H9 (cell line): ENCODE measurements around the gene CHN1. TPM values are rescaled to one million over a fixed set of nuclear protein-coding genes. Genes with fewer than 3 reads are reported as not detected.

ENCODE experiments used
- DNase-seq: peaks from one replicate; pipeline ENCODE4 v3.0.0-alpha.2; 2017
- H2AFZ ChIP-seq: one replicate; pipeline ENCODE4 v1.6.1; 2013; ENCODE audit warnings: mild to moderate bottlenecking, low read length, control low read depth, moderate library complexity
- H2AK5ac ChIP-seq: 2 replicates; pipeline ENCODE4 v1.6.1; 2013; ENCODE audit warnings: low read length, control low read depth, mixed read lengths; ENCODE audit not compliant: insufficient read length
- H2BK120ac ChIP-seq: one replicate; pipeline ENCODE4 v1.6.1; 2013; ENCODE audit warnings: low read depth, mild to moderate bottlenecking, low read length, control low read depth, inconsistent platforms; ENCODE audit not compliant: poor library complexity, severe bottlenecking
- H2BK12ac ChIP-seq: 2 replicates; pipeline ENCODE4 v1.6.1; 2013; ENCODE audit warnings: low read length, control low read depth, mixed read lengths, low read depth; ENCODE audit not compliant: insufficient read length
- H2BK15ac ChIP-seq: 2 replicates; pipeline ENCODE4 v1.6.1; 2013; ENCODE audit warnings: low read depth, low read length, control low read depth
- H2BK20ac ChIP-seq: one replicate; pipeline ENCODE4 v1.6.1; 2013; ENCODE audit warnings: low read depth, mild to moderate bottlenecking, low read length, control low read depth, inconsistent platforms; ENCODE audit not compliant: poor library complexity, severe bottlenecking
- H2BK5ac ChIP-seq: 2 replicates; pipeline ENCODE4 v1.6.1; 2013; ENCODE audit warnings: low read length, control low read depth, mixed read lengths; ENCODE audit not compliant: insufficient read length
- H3K14ac ChIP-seq: 2 replicates; pipeline ENCODE4 v1.6.1; 2013; ENCODE audit warnings: low read length, control low read depth; ENCODE audit not compliant: insufficient read depth
- H3K18ac ChIP-seq: 2 replicates; pipeline ENCODE4 v1.6.1; 2013; ENCODE audit warnings: low read depth, mild to moderate bottlenecking, mixed read lengths, low read length, control low read depth; ENCODE audit not compliant: insufficient read length
- H3K23ac ChIP-seq: 2 replicates; pipeline ENCODE4 v1.6.1; 2013; ENCODE audit warnings: low read length, control low read depth, mixed read lengths, low read depth; ENCODE audit not compliant: insufficient read length
- H3K23me2 ChIP-seq: 2 replicates; pipeline ENCODE4 v1.6.1; 2013; ENCODE audit warnings: low read depth, mild to moderate bottlenecking, mixed read lengths, low read length, control low read depth; ENCODE audit not compliant: insufficient read length, poor library complexity, severe bottlenecking
- H3K27ac ChIP-seq: 2 replicates; pipeline ENCODE4 v1.5.1; 2013; ENCODE audit warnings: low read length, control low read depth, mixed read lengths, low read depth; ENCODE audit not compliant: insufficient read length
- H3K27me3 ChIP-seq: 2 replicates; pipeline ENCODE4 v1.6.1; 2013; ENCODE audit warnings: low read length, control low read depth, inconsistent platforms; ENCODE audit not compliant: insufficient read depth
- H3K4ac ChIP-seq: 2 replicates; pipeline ENCODE4 v1.6.1; 2013; ENCODE audit warnings: low read depth, mild to moderate bottlenecking, control low read depth, inconsistent platforms, low read length, moderate library complexity
- H3K4me1 ChIP-seq: 2 replicates; pipeline ENCODE4 v1.6.1; 2013; ENCODE audit warnings: low read length, control low read depth, inconsistent platforms; ENCODE audit not compliant: insufficient read depth
- H3K4me2 ChIP-seq: 2 replicates; pipeline ENCODE4 v1.6.1; 2013; ENCODE audit warnings: low read length, control low read depth, mixed read lengths; ENCODE audit not compliant: insufficient read length, insufficient read depth
- H3K56ac ChIP-seq: 2 replicates; pipeline ENCODE4 v1.6.1; 2013; ENCODE audit warnings: low read depth, mild to moderate bottlenecking, mixed read lengths, low read length, control low read depth; ENCODE audit not compliant: insufficient read length
- H3K79me1 ChIP-seq: 2 replicates; pipeline ENCODE4 v1.6.1; 2013; ENCODE audit warnings: low read depth, mild to moderate bottlenecking, moderate library complexity, low read length, control low read depth, inconsistent platforms; ENCODE audit not compliant: insufficient read depth, poor library complexity, severe bottlenecking
- H3K79me2 ChIP-seq: 2 replicates; pipeline ENCODE4 v1.6.1; 2013; ENCODE audit warnings: low read length, control low read depth, inconsistent platforms; ENCODE audit not compliant: insufficient read depth
- H3K9ac ChIP-seq: 2 replicates; pipeline ENCODE4 v1.6.1; 2013; ENCODE audit warnings: low read length, control low read depth, mixed read lengths; ENCODE audit not compliant: insufficient read length; ENCODE audit errors: extremely low read depth
- H3K9me3 ChIP-seq: one replicate; pipeline ENCODE4 v1.6.1; 2013; ENCODE audit warnings: low read depth, low read length, inconsistent platforms; ENCODE audit not compliant: control insufficient read depth
- H3T11ph ChIP-seq: one replicate; pipeline ENCODE4 v1.6.1; 2013; ENCODE audit warnings: mild to moderate bottlenecking, low read length, control low read depth, inconsistent platforms
- H4K20me1 ChIP-seq: one replicate; pipeline ENCODE4 v1.6.1; 2013; ENCODE audit not compliant: control insufficient read depth, insufficient read length, insufficient read depth
- H4K5ac ChIP-seq: 2 replicates; pipeline ENCODE4 v1.6.1; 2013; ENCODE audit warnings: low read depth, mild to moderate bottlenecking, mixed read lengths, low read length, control low read depth; ENCODE audit not compliant: insufficient read length
- H4K8ac ChIP-seq: replicated peaks from 2 replicates; pipeline ENCODE4 v1.6.1; 2013; ENCODE audit warnings: low read length, control low read depth, mixed read lengths, low read depth; ENCODE audit not compliant: insufficient read length
- H4K91ac ChIP-seq: 2 replicates; pipeline ENCODE4 v1.6.1; 2013; ENCODE audit warnings: low read depth, mild to moderate bottlenecking, moderate library complexity, mixed read lengths, low read length, control low read depth; ENCODE audit not compliant: insufficient read length
- H3K27ac Mint-ChIP-seq, 3 experiments: 2 replicates in 2 of 3; 3 replicates in 1 of 3; pipeline ENCODE4 v1.8.0; 2020 to 2021; ENCODE audit warnings: mixed read lengths in 3 of 3, mild to moderate bottlenecking in 1 of 3, moderate library complexity in 1 of 3
- H3K27me3 Mint-ChIP-seq: 2 replicates; pipeline ENCODE4 v1.8.0; 2021; ENCODE audit warnings: low read depth, mild to moderate bottlenecking, moderate library complexity, mixed read lengths
- H3K36me3 Mint-ChIP-seq, 3 experiments: 2 replicates in 2 of 3; 3 replicates in 1 of 3; pipeline ENCODE4 v1.8.0; 2020 to 2021; ENCODE audit warnings: low read depth in 3 of 3, mixed read lengths in 3 of 3; ENCODE audit not compliant: insufficient read depth in 1 of 3
- H3K4me1 Mint-ChIP-seq, 2 experiments: 2 replicates each; pipeline ENCODE4 v1.8.0; 2020; ENCODE audit warnings: mixed read lengths in 2 of 2
- H3K4me3 Mint-ChIP-seq, 2 experiments: 2 replicates in 1 of 2; 3 replicates in 1 of 2; pipeline ENCODE4 v1.8.0; 2020 to 2021; ENCODE audit warnings: mild to moderate bottlenecking in 2 of 2, mixed read lengths in 2 of 2, moderate library complexity in 1 of 2
- H3K9me3 Mint-ChIP-seq, 2 experiments: 2 replicates in 1 of 2; 3 replicates in 1 of 2; pipeline ENCODE4 v1.8.0; 2020; ENCODE audit warnings: mild to moderate bottlenecking in 2 of 2, mixed read lengths in 2 of 2, moderate library complexity in 1 of 2
- WGBS: extraction: QIAGEN DNeasy Blood & Tissue Kit; methylation state at CpG from one replicate; pipeline ENCODE4 v1.1.7; 2013; ENCODE audit warnings: missing lambda C conversion rate, low lambda C conversion rate, mixed read lengths; ENCODE audit not compliant: insufficient read length; ENCODE audit errors: extremely low coverage; 5-methylcytosine and 5-hydroxymethylcytosine counted together
- total RNA-seq: library from RNA; stranded (reverse); gene quantifications from 2 replicates; pipeline ENCODE4 v1.2.1, GENCODE V29; 2021
- TF ChIP-seq, protein P1 (sequence below): fragments of 200-600 bp; sonication (generic); conservative IDR thresholded peaks from 3 replicates; pipeline ENCODE4 v1.8.0; 2021; ENCODE audit warnings: antibody characterized with exemption, mild to moderate bottlenecking

CHN1 gene
- total RNA-seq, 1 experiment from 2014 or later: 33.9 TPM

DNA sequence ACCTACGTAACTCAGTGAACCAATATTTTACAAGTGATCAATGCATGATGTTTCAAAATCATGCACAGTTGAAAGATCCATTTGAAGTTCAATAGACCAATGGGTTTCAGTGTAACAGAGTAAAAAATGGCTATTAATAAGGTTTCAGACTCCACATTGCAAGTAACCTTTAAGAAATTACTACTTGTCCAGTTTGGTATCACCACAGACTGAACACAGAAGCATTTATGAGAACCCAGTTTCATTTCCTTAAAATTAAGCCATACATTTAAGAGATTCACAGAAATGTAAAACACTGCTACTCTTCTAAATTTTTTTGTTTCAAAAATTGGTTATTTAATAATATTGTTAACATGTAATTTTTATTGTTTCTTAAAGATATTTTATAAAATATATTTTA is 142.0 kb downstream of the CHN1 start:
- Mint-ChIP-seq H3K27ac (peak overlapping the region in 1 of 3 experiments; percentile 28; a peak in 1 of 7 replicates), H3K4me1 (peaks cover 39 to 40% of the 10 kb centered on the region in 2 experiments), H3K27me3 (no peaks in the 10 kb centered on the region), H3K9me3 (no peaks in the 10 kb centered on the region), H3K36me3 (peaks cover 0 to 6% (median 1%) of the 10 kb centered on the region in 3 experiments; a peak in 3 of 7 replicates), H3K4me3 (no peak overlapping the region)
- Histone ChIP-seq H4K91ac (no peak overlapping the region), H2AFZ (no peak overlapping the region), H2BK12ac (no peak overlapping the region), H3K79me1 (no peaks in the 10 kb centered on the region), H4K8ac (no peak overlapping the region), H3T11ph (no peak overlapping the region), H3K79me2 (no peaks in the 10 kb centered on the region), H3K56ac (no peak overlapping the region), H2BK15ac (no peak overlapping the region), H3K27me3 (no peaks in the 10 kb centered on the region), H3K4me1 (peaks cover 2% of the 10 kb centered on the region; the same call in 1 of the 2 replicates), H3K27ac (no peak overlapping the region), H3K4me2 (no peak overlapping the region), H3K23me2 (no peaks in the 10 kb centered on the region), H2BK120ac (no peak overlapping the region), H3K14ac (no peak overlapping the region), H3K4ac (no peak overlapping the region), H3K9me3 (no peaks in the 10 kb centered on the region), H2BK20ac (no peak overlapping the region), H3K9ac (no peak overlapping the region), H2AK5ac (no peak overlapping the region), H3K18ac (no peak overlapping the region), H2BK5ac (no peak overlapping the region), H4K5ac (no peak overlapping the region), H3K23ac (no peak overlapping the region), H4K20me1 (no peaks in the 10 kb centered on the region)
- WGBS: no CpG with 5 or more reads among the region's 1 CpG
- no peak for DNase-seq
- TF ChIP-seq, protein P1, sequence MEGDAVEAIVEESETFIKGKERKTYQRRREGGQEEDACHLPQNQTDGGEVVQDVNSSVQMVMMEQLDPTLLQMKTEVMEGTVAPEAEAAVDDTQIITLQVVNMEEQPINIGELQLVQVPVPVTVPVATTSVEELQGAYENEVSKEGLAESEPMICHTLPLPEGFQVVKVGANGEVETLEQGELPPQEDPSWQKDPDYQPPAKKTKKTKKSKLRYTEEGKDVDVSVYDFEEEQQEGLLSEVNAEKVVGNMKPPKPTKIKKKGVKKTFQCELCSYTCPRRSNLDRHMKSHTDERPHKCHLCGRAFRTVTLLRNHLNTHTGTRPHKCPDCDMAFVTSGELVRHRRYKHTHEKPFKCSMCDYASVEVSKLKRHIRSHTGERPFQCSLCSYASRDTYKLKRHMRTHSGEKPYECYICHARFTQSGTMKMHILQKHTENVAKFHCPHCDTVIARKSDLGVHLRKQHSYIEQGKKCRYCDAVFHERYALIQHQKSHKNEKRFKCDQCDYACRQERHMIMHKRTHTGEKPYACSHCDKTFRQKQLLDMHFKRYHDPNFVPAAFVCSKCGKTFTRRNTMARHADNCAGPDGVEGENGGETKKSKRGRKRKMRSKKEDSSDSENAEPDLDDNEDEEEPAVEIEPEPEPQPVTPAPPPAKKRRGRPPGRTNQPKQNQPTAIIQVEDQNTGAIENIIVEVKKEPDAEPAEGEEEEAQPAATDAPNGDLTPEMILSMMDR: no peak
